ENCODE results near the gene TECPR2.

DNA sequence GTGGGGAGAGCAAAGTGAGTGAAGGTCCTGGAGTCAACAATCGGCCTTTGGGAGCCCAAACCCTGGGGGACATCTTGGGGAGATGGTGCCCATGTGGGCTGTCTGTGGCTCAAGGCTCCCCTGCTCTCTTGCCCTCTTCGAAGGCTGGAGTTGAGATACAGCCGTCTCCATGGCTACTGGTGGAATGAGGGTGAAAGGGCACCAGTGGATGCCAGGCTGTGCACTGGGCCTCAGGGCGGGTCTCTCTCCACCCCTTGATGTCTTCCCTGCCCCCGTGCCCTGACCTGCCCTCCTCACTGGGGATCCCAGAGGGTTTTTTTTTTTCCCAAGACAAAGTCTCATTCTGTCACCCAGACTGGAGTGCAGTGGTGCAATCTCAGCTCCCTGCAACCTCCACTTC is 148.8 kb downstream of the TECPR2 start:
- TF ChIP-seq CREB5 (CRISPR knock-in tag; IDR thresholded peaks at IDR 0.05; ENCODE audit: low read depth), result no peak
- TF ChIP-seq CSRNP3 (CRISPR knock-in tag; IDR thresholded peaks at IDR 0.05), result no peak
- TF ChIP-seq, protein P1, sequence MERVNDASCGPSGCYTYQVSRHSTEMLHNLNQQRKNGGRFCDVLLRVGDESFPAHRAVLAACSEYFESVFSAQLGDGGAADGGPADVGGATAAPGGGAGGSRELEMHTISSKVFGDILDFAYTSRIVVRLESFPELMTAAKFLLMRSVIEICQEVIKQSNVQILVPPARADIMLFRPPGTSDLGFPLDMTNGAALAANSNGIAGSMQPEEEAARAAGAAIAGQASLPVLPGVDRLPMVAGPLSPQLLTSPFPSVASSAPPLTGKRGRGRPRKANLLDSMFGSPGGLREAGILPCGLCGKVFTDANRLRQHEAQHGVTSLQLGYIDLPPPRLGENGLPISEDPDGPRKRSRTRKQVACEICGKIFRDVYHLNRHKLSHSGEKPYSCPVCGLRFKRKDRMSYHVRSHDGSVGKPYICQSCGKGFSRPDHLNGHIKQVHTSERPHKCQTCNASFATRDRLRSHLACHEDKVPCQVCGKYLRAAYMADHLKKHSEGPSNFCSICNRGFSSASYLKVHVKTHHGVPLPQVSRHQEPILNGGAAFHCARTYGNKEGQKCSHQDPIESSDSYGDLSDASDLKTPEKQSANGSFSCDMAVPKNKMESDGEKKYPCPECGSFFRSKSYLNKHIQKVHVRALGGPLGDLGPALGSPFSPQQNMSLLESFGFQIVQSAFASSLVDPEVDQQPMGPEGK (CRISPR knock-in tag; IDR thresholded peaks at IDR 0.05; ENCODE audit: borderline replicate concordance), result no peak
- TF ChIP-seq ZNF8 (CRISPR knock-in tag; IDR thresholded peaks at IDR 0.05), result no peak
- no peak for TF ChIP-seq BACH2 (CRISPR knock-in tag; IDR thresholded peaks at IDR 0.05; ENCODE audit: borderline replicate concordance)

All from SK-N-SH treated with all-trans-retinoic acid at 6 μM for 48 hours (cell line).